Upper lobe of left lung (tissue), 6 donors: ENCODE results near the gene NEU4. TPM values are rescaled to one million over a fixed set of nuclear protein-coding genes. Genes with fewer than 3 reads are reported as not detected.

ENCODE experiments used
- ATAC-seq, 2 donors: fragments of 200-7000 bp; cut with Tn5 transposase; one replicate each; pipeline ENCODE4 v1.9.1; 2022; ENCODE audit warnings: mild to moderate bottlenecking in 2 of 2, moderate library complexity in 2 of 2; ENCODE audit not compliant: low FRiP score in 2 of 2
- DNase-seq, 2 donors: peaks; one replicate each; pipeline ENCODE4 v3.0.0-alpha.2; 2019 to 2020
- H3K27ac ChIP-seq, 4 donors: fragments of 200-600 bp; sonication (generic); one replicate each; pipeline ENCODE4 v1.5.1; 2016 to 2019
- H3K27me3 ChIP-seq, 4 donors: fragments of 200-600 bp; sonication (generic); one replicate each; pipeline ENCODE4 v1.5.1; 2017 to 2019
- H3K36me3 ChIP-seq, 4 donors: fragments of 200-600 bp; sonication (generic); one replicate each; pipeline ENCODE4 v1.5.1; 2016 to 2019
- H3K4me1 ChIP-seq, 4 donors: fragments of 200-600 bp; sonication (generic); one replicate each; pipeline ENCODE4 v1.5.1; 2018 to 2019
- H3K4me3 ChIP-seq, 4 donors: fragments of 200-600 bp; sonication (generic); one replicate each; pipeline ENCODE4 v1.5.1; 2017 to 2019; ENCODE audit warnings: mild to moderate bottlenecking in 2 of 4, moderate library complexity in 1 of 4
- H3K9me3 ChIP-seq, 4 donors: fragments of 200-600 bp; sonication (generic); one replicate each; pipeline ENCODE4 v1.5.1; 2018 to 2019
- CTCF ChIP-seq, 6 experiments: fragments of 450-650 bp in 4 of 6; fragments of 200-600 bp in 2 of 6; sonication (generic) in 2 of 6; IDR thresholded peaks; one replicate each; pipeline ENCODE4 v1.5.1; 2016 to 2019; ENCODE audit warnings: antibody characterized with exemption in 6 of 6
- EP300 ChIP-seq, 4 donors: sonication (generic); formaldehyde crosslinking; IDR thresholded peaks; one replicate each; pipeline ENCODE4 v1.5.1; 2017; ENCODE audit warnings: antibody characterized with exemption in 4 of 4, control low read depth in 2 of 4
- POLR2A ChIP-seq, 4 donors: fragments of 450-650 bp; IDR thresholded peaks; one replicate each; pipeline ENCODE4 v1.5.1; 2016 to 2017; ENCODE audit warnings: antibody characterized with exemption in 4 of 4, mild to moderate bottlenecking in 2 of 4
- POLR2AphosphoS5 ChIP-seq, 2 donors: sonication (generic); formaldehyde crosslinking; IDR thresholded peaks; one replicate each; pipeline ENCODE4 v1.5.1; 2017; ENCODE audit warnings: antibody characterized with exemption in 2 of 2
- WGBS, 2 donors: methylation state at CpG; one replicate each; pipeline ENCODE4 v1.1.5; 2017 to 2018; 5-methylcytosine and 5-hydroxymethylcytosine counted together
- total RNA-seq, 6 donors: library from RNA; depleted of rRNA in 4 of 6; stranded (reverse); fragments of >200 nt in 4 of 6; gene quantifications; one replicate each; pipeline versions ENCODE4 v1.1.0 to v1.2.1, GENCODE V29; 2016 to 2021
- donor health status: DM: no; HTN: no; CAD: no; lungs with moderate emphysema.
- donor health status: DM: no; HTN: yes; CAD: no; lungs with severe emphysema.

The NEU4 gene
- total RNA-seq, 6 donors from 2014 or later, result 2.9 TPM; not detected in 5

GRCh38 chr2:241771286-241772062, 37.5 kb upstream of the NEU4 start:
- no peak overlapping the region for H3K27ac ChIP-seq
- WGBS, 2 donors, result 51 to 57% methylated on average over 6 to 38 of the region's 38 CpGs
- ATAC-seq, result peak; percentile 19 to 33

GRCh38 chr2:241772063-241772499, 36.9 kb upstream of the NEU4 start:
- peaks cover 7 to 14% (median 9%) of the 10 kb centered on the region in 4 donors for H3K4me1 ChIP-seq
- no peak overlapping the region for H3K27ac ChIP-seq
- peaks cover 0 to 8% (median 6%) of the 10 kb centered on the region in 4 donors for H3K36me3 ChIP-seq
- no peak for TF ChIP-seq POLR2A (IDR thresholded peaks at IDR 0.05)
- TF ChIP-seq EP300 (IDR thresholded peaks at IDR 0.05), result no peak
- ATAC-seq, result no peak
- no peaks in the 10 kb centered on the region for H3K9me3 ChIP-seq
- peaks cover 0 to 2% (median 0%) of the 10 kb centered on the region in 4 donors for H3K27me3 ChIP-seq
- WGBS, 2 donors, result 32% methylated on average over 9 of the region's 9 CpGs
- no peak for DNase-seq
- no peak overlapping the region for H3K4me3 ChIP-seq

More at GRCh38 chr2:241771286-241772062, 37.5 kb upstream of the NEU4 start:
- Histone ChIP-seq H3K36me3 (peaks cover 0 to 8% (median 6%) of the 10 kb centered on the region in 4 donors), H3K27me3 (peaks cover 0 to 2% (median 0%) of the 10 kb centered on the region in 4 donors), H3K4me3 (no peak overlapping the region), H3K4me1 (peaks cover 7 to 14% (median 9%) of the 10 kb centered on the region in 4 donors), H3K9me3 (no peaks in the 10 kb centered on the region)
- TF ChIP-seq CTCF (IDR thresholded peaks at IDR 0.05) (no peak), POLR2A (IDR thresholded peaks at IDR 0.05) (no peak), EP300 (IDR thresholded peaks at IDR 0.05) (no peak), POLR2AphosphoS5 (IDR thresholded peaks at IDR 0.05) (no peak)
- DNase-seq, result peak in 1 of 2 donors; percentile 88

- Histone ChIP-seq H3K9me3 (no peaks in the 10 kb centered on the region), H3K4me3 (no peak overlapping the region), H3K27ac (no peak overlapping the region), H3K4me1 (peaks cover 7 to 14% (median 9%) of the 10 kb centered on the region in 4 donors), H3K27me3 (peaks cover 0 to 2% (median 0%) of the 10 kb centered on the region in 4 donors), H3K36me3 (no peaks in the 10 kb centered on the region)
- no peak for TF ChIP-seq POLR2AphosphoS5 (IDR thresholded peaks at IDR 0.05)
- TF ChIP-seq CTCF (IDR thresholded peaks at IDR 0.05), result no peak
- no peak for TF ChIP-seq EP300 (IDR thresholded peaks at IDR 0.05)
- no peak for TF ChIP-seq POLR2A (IDR thresholded peaks at IDR 0.05)
- WGBS, 2 donors, result 60 to 63% methylated on average over 6 to 29 of the region's 29 CpGs
- DNase-seq, result peak in 1 of 2 donors; percentile 76
- ATAC-seq, result no peak
Measured at GRCh38 chr2:241773511-241774418, 35.2 kb upstream of the NEU4 start.

- Histone ChIP-seq H3K4me3 (no peak overlapping the region), H3K36me3 (no peaks in the 10 kb centered on the region), H3K4me1 (peaks cover 7 to 14% (median 9%) of the 10 kb centered on the region in 4 donors), H3K27ac (no peak overlapping the region), H3K9me3 (no peaks in the 10 kb centered on the region), H3K27me3 (peaks cover 0 to 2% (median 0%) of the 10 kb centered on the region in 4 donors)
- TF ChIP-seq POLR2A (IDR thresholded peaks at IDR 0.05), result no peak
- no peak for TF ChIP-seq EP300 (IDR thresholded peaks at IDR 0.05)
- no peak for TF ChIP-seq CTCF (IDR thresholded peaks at IDR 0.05)
- TF ChIP-seq POLR2AphosphoS5 (IDR thresholded peaks at IDR 0.05), result no peak
- WGBS, 2 donors, result 52 to 66% methylated on average over 5 to 35 of the region's 40 CpGs
- DNase-seq (peak in 1 of 2 donors; percentile 84), ATAC-seq (no peak)
Measured at GRCh38 chr2:241774419-241775222, 34.4 kb upstream of the NEU4 start.
